Uterus (tissue), 2 donors: Measurements from ENCODE around the gene MEGF8.

ENCODE experiments used
- CTCF ChIP-seq, 4 experiments: fragments of 200-600 bp in 2 of 4; fragments of 450-650 bp in 2 of 4; sonication (generic) in 2 of 4; IDR thresholded peaks; one replicate each; pipeline ENCODE4 v1.5.1; 2016 to 2019; ENCODE audit warnings: antibody characterized with exemption in 4 of 4, mild to moderate bottlenecking in 2 of 4, moderate library complexity in 1 of 4
- POLR2A ChIP-seq, 2 donors: fragments of 450-650 bp; IDR thresholded peaks; one replicate each; pipeline ENCODE4 v1.6.1; 2016; ENCODE audit warnings: antibody characterized with exemption in 2 of 2, mild to moderate bottlenecking in 1 of 2, moderate library complexity in 1 of 2

GRCh38 chr19:42277821-42278451 is 47.5 kb upstream of the MEGF8 start:
- no peak for TF ChIP-seq POLR2A (IDR thresholded peaks at IDR 0.05)
- no peak for TF ChIP-seq CTCF (IDR thresholded peaks at IDR 0.05)
